DOHH2 (cell line): ENCODE data around the gene NTNG2.

Source experiments
- CTCF ChIP-seq: fragments of 200-600 bp; sonication (generic); IDR thresholded peaks from one replicate; pipeline ENCODE4 v1.5.1; 2014; ENCODE audit warnings: antibody characterized with exemption, mild to moderate bottlenecking, low read depth, low read length; ENCODE audit not compliant: poor library complexity, severe bottlenecking
- EZH2phosphoT487 ChIP-seq: fragments of 200-600 bp; sonication (generic); IDR thresholded peaks from 2 replicates; pipeline ENCODE4 v1.6.1; 2017; ENCODE audit warnings: borderline replicate concordance, mild to moderate bottlenecking, antibody characterized with exemption, low read length, moderate library complexity, mixed read lengths

- no peak for TF ChIP-seq CTCF
- TF ChIP-seq EZH2phosphoT487: no peak
Observed at GRCh38 chr9:132216861-132217619, 55.2 kb downstream of the NTNG2 start.
